Measurements from ENCODE around the gene CACNG8.

CACNG8 gene

GRCh38 chr19:53962887-53963431 lies at the start of gene CACNG8:
Gene CACNG8, plus strand, starts transcription at chr19:53962937.
- TF ChIP-seq CTCF (IDR thresholded peaks at IDR 0.05; ENCODE audit: borderline replicate concordance, insufficient read depth, low read depth, low read length), result no peak
- no peak within 1 kb of the TSS for H3K4me3 ChIP-seq (ENCODE audit: low read depth, low read length)

GRCh38 chr19:53915000-53915399 lies 47.7 kb upstream of the CACNG8 start:
- H3K4me3 ChIP-seq (ENCODE audit: low read depth, low read length), result no peak overlapping the region
- no peak for TF ChIP-seq CTCF (IDR thresholded peaks at IDR 0.05; ENCODE audit: borderline replicate concordance, insufficient read depth, low read depth, low read length)

- no peak overlapping the region for H3K4me3 ChIP-seq (ENCODE audit: low read depth, low read length)
- TF ChIP-seq CTCF (IDR thresholded peaks at IDR 0.05; ENCODE audit: borderline replicate concordance, insufficient read depth, low read depth, low read length), result no peak
Measured at GRCh38 chr19:53916004-53916403, 46.7 kb upstream of the CACNG8 start.

GRCh38 chr19:53917356-53917755 lies 45.4 kb upstream of the CACNG8 start:
- no peak overlapping the region for H3K4me3 ChIP-seq (ENCODE audit: low read depth, low read length)
- no peak for TF ChIP-seq CTCF (IDR thresholded peaks at IDR 0.05; ENCODE audit: borderline replicate concordance, insufficient read depth, low read depth, low read length)

- no peak for TF ChIP-seq CTCF (IDR thresholded peaks at IDR 0.05; ENCODE audit: borderline replicate concordance, insufficient read depth, low read depth, low read length)
- H3K4me3 ChIP-seq (ENCODE audit: low read depth, low read length), result no peak overlapping the region
Measured at GRCh38 chr19:53927739-53928138, 35.0 kb upstream of the CACNG8 start.

GRCh38 chr19:53936029-53936428 lies 26.7 kb upstream of the CACNG8 start:
- no peak for TF ChIP-seq CTCF (IDR thresholded peaks at IDR 0.05; ENCODE audit: borderline replicate concordance, insufficient read depth, low read depth, low read length)
- no peak overlapping the region for H3K4me3 ChIP-seq (ENCODE audit: low read depth, low read length)

GRCh38 chr19:53942001-53942786 lies 20.5 kb upstream of the CACNG8 start:
- H3K4me3 ChIP-seq (ENCODE audit: low read depth, low read length), result no peak overlapping the region
- no peak for TF ChIP-seq CTCF (IDR thresholded peaks at IDR 0.05; ENCODE audit: borderline replicate concordance, insufficient read depth, low read depth, low read length)
